Cardiac fibroblast (primary cell): Measurements from ENCODE around the gene AMPD2.
"Not testable (repeated sequence)": the region's sequence is repeated elsewhere in the genome, so short reads cannot be mapped to it uniquely, and the experiment has no call there.

ENCODE experiments used
- DNase-seq, 2 donors: peaks; one replicate each; pipeline versions ENCODE4 v3.0.0 to v3.0.0-alpha.2; 2010; ENCODE audit warnings: low read depth in 2 of 2
- H3K4me3 ChIP-seq, 2 donors: replicated peaks in 1 of 2; 1 replicate in 1 of 2; 2 replicates in 1 of 2; pipeline ENCODE4 v1.5.1; 2011; ENCODE audit warnings: low read depth in 2 of 2, low read length in 2 of 2, mild to moderate bottlenecking in 2 of 2, moderate library complexity in 1 of 2
- CTCF ChIP-seq: IDR thresholded peaks from one replicate; pipeline ENCODE4 v1.5.1; 2011; ENCODE audit warnings: low read depth, mild to moderate bottlenecking, low read length, inconsistent platforms

AMPD2 gene

DNA sequence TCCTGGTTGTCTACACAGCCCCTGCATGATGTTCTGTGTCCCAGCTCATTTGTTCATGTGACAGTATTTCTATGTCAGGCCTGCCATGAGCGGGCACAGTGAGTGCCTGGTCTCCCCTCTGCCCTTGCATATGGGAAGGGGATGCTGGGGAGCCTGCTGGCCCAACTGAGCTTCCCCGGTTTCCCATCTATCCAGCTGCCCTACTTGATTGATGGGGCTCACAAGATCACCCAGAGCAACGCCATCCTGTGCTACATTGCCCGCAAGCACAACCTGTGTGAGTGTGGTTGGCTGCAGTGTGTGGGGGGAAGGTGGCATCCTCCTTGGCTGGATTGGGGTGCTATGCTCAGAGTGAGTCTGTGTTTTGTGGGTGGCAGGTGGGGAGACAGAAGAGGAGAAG is 37.8 kb downstream of the AMPD2 start:
- no peak for DNase-seq
- TF ChIP-seq CTCF = no peak
- H3K4me3 ChIP-seq = no peak overlapping the region

DNA sequence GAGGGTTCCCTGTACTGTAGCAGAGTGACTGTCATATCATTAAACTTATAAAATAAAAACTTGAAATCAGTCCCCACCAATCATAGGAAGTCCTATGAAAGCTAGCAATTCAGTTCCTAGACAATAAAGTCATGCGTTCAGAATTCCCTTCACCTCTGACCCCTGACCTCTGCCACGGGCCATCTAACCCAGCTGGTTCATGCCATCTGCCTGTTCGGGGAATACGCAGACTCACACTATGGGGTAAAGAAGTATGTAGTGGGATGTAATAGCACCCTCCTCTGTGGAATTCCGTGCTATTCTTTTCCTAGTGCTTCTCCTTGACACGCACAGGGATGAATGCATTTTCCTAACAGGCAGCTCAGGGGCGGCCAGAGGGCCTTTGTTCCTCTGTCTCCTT is 38.3 kb downstream of the AMPD2 start:
- H3K4me3 ChIP-seq = no peak overlapping the region
- no peak for TF ChIP-seq CTCF

GRCh38 chr1:109658533-109659042 is 39.0 kb downstream of the AMPD2 start:
- DNase-seq = no peak
- no peak overlapping the region for H3K4me3 ChIP-seq
- TF ChIP-seq CTCF = no peak

More for the DNA sequence above, 38.3 kb downstream of the AMPD2 start:
- DNase-seq = no peak

GRCh38 chr1:109659145-109659544 is 39.5 kb downstream of the AMPD2 start:
- TF ChIP-seq CTCF = no peak
- no peak overlapping the region for H3K4me3 ChIP-seq
- DNase-seq = no peak

DNA sequence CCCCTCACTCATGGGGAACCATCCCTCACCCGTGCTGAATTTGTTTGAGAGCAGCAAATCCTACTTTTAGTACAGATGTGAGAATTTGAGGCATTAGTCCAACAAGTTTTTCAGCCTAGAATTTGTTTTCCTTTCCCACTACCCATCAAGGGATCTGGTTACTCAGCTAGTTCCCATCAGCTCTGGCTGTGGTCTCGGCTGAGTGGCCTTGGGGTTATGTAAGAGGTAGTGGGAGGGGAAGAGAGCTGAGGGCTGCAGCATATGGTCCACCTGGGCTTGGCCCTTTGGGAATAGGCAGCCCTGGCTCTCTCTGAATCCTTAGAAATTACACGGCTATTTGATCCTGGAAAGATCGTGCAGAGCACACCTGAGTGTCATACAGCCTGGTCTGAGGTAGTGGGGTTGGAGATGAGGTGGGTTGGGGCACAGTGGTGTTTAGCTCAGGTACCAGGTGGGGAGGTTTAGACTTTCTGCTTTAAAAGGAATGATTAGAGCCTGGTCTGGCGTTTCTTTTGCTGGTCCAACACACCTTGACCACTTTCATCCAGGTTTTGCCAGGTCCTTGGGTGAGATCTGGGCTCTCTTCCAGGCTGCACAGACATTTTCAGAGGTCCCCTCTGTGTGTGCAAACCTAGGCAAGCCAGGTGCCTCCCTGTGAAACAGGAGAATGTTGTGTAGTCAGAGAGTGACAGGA is 40.5 kb downstream of the AMPD2 start:
- H3K4me3 ChIP-seq = no peak overlapping the region
- no peak for TF ChIP-seq CTCF
- no peak for DNase-seq

DNA sequence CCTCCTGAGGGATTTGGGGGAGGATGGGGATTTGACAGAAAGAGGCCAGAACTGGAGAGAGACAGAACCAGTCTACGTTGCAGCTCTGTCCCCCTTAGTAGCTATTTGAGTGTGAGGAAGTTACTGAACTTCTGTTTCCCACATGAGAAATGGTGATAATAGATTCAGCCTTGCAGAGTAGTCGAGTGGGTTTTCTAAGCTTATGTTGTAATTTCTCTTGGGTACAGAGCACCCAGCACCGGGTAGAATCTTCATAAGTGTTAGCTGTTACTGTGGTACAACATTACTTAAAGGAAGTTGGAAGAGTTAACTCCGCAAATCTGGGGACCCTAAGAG is 41.0 kb downstream of the AMPD2 start:
- not testable (repeated sequence) for H3K4me3 ChIP-seq, DNase-seq

- H3K4me3 ChIP-seq = no peak overlapping the region
- DNase-seq = no peak
- no peak for TF ChIP-seq CTCF
These were observed 41.8 kb downstream of the AMPD2 start for GRCh38 chr1:109661391-109661790.
